Smooth muscle cell (in vitro differentiated cells): ENCODE results near the gene TOMM20L. TPM values are rescaled to one million over a fixed set of nuclear protein-coding genes. Genes with fewer than 3 reads are reported as not detected.
"Not testable (repeated sequence)": the region's sequence is repeated elsewhere in the genome, so short reads cannot be mapped to it uniquely, and the experiment has no call there.

Experiments used
- DNase-seq: peaks from one replicate; lab custom pipeline; 2025; ENCODE audit not compliant: unreplicated experiment; lab: John Stamatoyannopoulos, UW
- H2AFZ ChIP-seq: fragments of 200-600 bp; sonication (generic); 2 replicates; pipeline ENCODE4 v1.6.0; 2016; ENCODE audit warnings: antibody characterized with exemption, low read depth, mild to moderate bottlenecking
- H3F3A ChIP-seq: fragments of 200-600 bp; sonication (generic); 2 replicates; pipeline ENCODE4 v1.6.0; 2017; ENCODE audit warnings: antibody characterized with exemption, low read depth
- H3K27ac ChIP-seq: fragments of 200-600 bp; sonication (generic); 2 replicates; pipeline ENCODE4 v1.5.1; 2016; ENCODE audit warnings: low read depth, mild to moderate bottlenecking
- H3K27me3 ChIP-seq: fragments of 200-600 bp; sonication (generic); 2 replicates; pipeline ENCODE4 v1.6.1; 2016; ENCODE audit warnings: low read depth, mild to moderate bottlenecking
- H3K36me3 ChIP-seq: fragments of 200-600 bp; sonication (generic); 2 replicates; pipeline ENCODE4 v1.5.1; 2016; ENCODE audit warnings: low read depth
- H3K4me1 ChIP-seq: fragments of 200-600 bp; sonication (generic); 2 replicates; pipeline ENCODE4 v1.5.1; 2016; ENCODE audit warnings: low read depth
- H3K4me2 ChIP-seq: fragments of 200-600 bp; sonication (generic); 2 replicates; pipeline ENCODE4 v1.6.0; 2016; ENCODE audit warnings: mild to moderate bottlenecking
- H3K4me3 ChIP-seq: fragments of 200-600 bp; sonication (generic); 2 replicates; pipeline ENCODE4 v1.5.1; 2016; ENCODE audit warnings: mild to moderate bottlenecking
- H3K79me2 ChIP-seq: fragments of 200-600 bp; sonication (generic); 2 replicates; pipeline ENCODE4 v1.6.0; 2016; ENCODE audit warnings: low read depth, mild to moderate bottlenecking
- H3K9ac ChIP-seq: fragments of 200-600 bp; sonication (generic); 2 replicates; pipeline ENCODE4 v1.6.0; 2016; ENCODE audit warnings: low read depth
- H3K9me3 ChIP-seq: fragments of 200-600 bp; sonication (generic); replicated peaks from 2 replicates; pipeline ENCODE4 v1.5.1; 2016; ENCODE audit warnings: low read depth
- H4K20me1 ChIP-seq: fragments of 200-600 bp; sonication (generic); 2 replicates; pipeline ENCODE4 v1.6.0; 2016; ENCODE audit warnings: low read depth
- CTCF ChIP-seq: fragments of 200-600 bp; sonication (generic); IDR thresholded peaks from 2 replicates; pipeline ENCODE4 v1.5.1; 2017; ENCODE audit warnings: borderline replicate concordance, mild to moderate bottlenecking, antibody characterized with exemption; ENCODE audit not compliant: insufficient read depth, poor library complexity, severe bottlenecking
- WGBS: methylation state at CpG from one replicate; pipeline ENCODE4 v1.1.7; 2016; ENCODE audit warnings: low lambda C conversion rate; 5-methylcytosine and 5-hydroxymethylcytosine counted together
- polyA plus RNA-seq: library from polyadenylated mRNA; unstranded; fragments of >200 nt; fragmentation: Nextera tagmentation; extraction: Ambion mirVana; gene quantifications from 2 replicates; pipeline ENCODE4 v1.2.1, GENCODE V29; 2016
- total RNA-seq: library from RNA; depleted of rRNA; stranded (reverse); fragments of >200 nt; gene quantifications from 2 replicates; pipeline ENCODE4 v1.2.3, GENCODE V29; 2014

The TOMM20L gene
- total and polyA plus RNA-seq, 2 experiments from 2014 or later, result not detected

DNA sequence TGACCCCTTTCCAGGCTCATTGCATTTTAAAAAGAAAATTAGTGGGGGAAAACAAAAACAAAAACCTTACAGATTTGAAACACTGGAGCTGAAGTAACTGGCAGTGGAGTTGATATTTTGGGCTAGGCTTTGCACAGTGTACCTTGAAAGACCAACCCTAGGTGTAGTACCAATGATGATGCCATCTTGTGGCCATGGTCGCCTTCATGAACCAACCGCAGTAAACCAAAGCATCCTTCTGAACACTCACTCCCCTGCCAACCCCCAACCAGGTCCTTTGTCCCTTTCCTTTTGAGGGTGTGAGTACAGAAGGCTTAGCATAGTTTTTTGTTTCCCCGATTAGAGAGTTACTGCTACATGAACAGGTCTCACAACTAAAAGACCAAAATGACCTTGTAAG, 5.9 kb downstream of the TOMM20L start:
- Histone ChIP-seq H3K79me2 (no peaks in the 10 kb centered on the region), H3F3A (no peaks in the 10 kb centered on the region), H3K27ac (no peak overlapping the region), H3K4me2 (no peak overlapping the region), H3K36me3 (no peaks in the 10 kb centered on the region), H3K27me3 (no peaks in the 10 kb centered on the region), H3K4me1 (no peaks in the 10 kb centered on the region), H2AFZ (no peak overlapping the region), H4K20me1 (no peaks in the 10 kb centered on the region), H3K4me3 (no peak overlapping the region), H3K9ac (no peak overlapping the region), H3K9me3 (no peaks in the 10 kb centered on the region)
- DNase-seq, result no peak
- 87% methylated on average over 3 of the region's 3 CpGs for WGBS
- TF ChIP-seq CTCF, result no peak

DNA sequence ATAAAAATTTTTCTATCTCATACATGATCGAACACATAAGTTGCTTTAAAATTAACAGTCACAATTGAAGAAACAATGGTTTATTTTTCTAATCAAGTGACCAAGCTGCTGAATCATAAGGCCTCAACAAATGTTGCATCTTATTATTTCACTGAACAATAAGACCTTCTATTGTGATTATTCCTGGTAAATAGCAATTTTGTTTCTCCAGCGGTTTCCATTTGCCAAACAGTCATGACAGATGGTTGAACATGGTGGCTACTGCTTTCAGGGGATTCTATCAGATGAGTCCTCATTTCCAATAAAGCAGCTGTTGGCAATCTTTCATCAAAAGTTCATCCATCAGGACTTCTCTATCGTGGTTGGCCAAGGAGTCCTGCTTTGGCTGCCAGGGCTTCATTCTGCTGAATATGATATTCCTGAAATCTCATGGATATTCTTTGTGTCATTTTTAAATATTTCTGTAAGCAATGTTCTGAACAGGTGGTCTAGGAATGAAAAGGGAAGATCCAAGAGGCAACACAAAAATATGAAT, 13.0 kb downstream of the TOMM20L start:
- Histone ChIP-seq H3K4me3 (no peak overlapping the region), H3F3A (no peaks in the 10 kb centered on the region), H3K9ac (no peak overlapping the region), H3K9me3 (no peaks in the 10 kb centered on the region), H2AFZ (no peak overlapping the region), H3K4me1 (no peaks in the 10 kb centered on the region), H3K4me2 (no peak overlapping the region), H3K36me3 (peaks cover 6% of the 10 kb centered on the region), H3K79me2 (no peaks in the 10 kb centered on the region), H3K27me3 (no peaks in the 10 kb centered on the region), H4K20me1 (no peaks in the 10 kb centered on the region), H3K27ac (no peak overlapping the region)
- no peak for TF ChIP-seq CTCF
- WGBS, result 98% methylated on average over 3 of the region's 3 CpGs
- no peak for DNase-seq

DNA sequence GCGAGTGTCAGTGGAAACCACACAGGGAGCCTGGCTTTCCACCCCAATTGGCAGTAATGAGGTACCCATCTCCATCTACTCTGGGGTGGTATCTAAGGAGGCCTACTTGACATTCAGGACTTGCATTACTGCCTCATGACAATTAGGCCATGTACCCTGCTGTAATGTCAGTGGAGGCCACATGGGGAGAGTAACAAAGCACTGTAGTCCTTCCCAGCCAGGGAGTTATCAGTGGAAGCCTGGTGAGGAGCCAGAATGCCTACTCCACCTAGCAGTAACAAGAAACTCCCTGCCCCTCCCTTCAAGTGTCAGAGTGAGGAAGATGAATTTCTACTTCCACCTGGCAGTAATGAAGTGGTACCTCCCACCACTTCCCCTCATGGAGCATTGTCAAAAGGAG, 19.1 kb downstream of the TOMM20L start:
- H3K27me3 ChIP-seq, result no peaks in the 10 kb centered on the region
- H3F3A ChIP-seq, result no peaks in the 10 kb centered on the region
- no peak for DNase-seq
- H3K27ac ChIP-seq, result no peak overlapping the region
- peaks cover 38% of the 10 kb centered on the region for H3K79me2 ChIP-seq
- H3K4me3 ChIP-seq, result no peak overlapping the region
- H3K4me1 ChIP-seq, result no peaks in the 10 kb centered on the region
- no peak overlapping the region for H3K9ac ChIP-seq
- no peak overlapping the region for H2AFZ ChIP-seq
- no peak for TF ChIP-seq CTCF
- H3K4me2 ChIP-seq, result no peak overlapping the region
- H3K36me3 ChIP-seq, result peaks cover 7% of the 10 kb centered on the region
- WGBS, result 100% methylated on average over 1 of the region's 1 CpG
- H3K9me3 ChIP-seq, result no peaks in the 10 kb centered on the region
- H4K20me1 ChIP-seq, result peaks cover 4% of the 10 kb centered on the region

DNA sequence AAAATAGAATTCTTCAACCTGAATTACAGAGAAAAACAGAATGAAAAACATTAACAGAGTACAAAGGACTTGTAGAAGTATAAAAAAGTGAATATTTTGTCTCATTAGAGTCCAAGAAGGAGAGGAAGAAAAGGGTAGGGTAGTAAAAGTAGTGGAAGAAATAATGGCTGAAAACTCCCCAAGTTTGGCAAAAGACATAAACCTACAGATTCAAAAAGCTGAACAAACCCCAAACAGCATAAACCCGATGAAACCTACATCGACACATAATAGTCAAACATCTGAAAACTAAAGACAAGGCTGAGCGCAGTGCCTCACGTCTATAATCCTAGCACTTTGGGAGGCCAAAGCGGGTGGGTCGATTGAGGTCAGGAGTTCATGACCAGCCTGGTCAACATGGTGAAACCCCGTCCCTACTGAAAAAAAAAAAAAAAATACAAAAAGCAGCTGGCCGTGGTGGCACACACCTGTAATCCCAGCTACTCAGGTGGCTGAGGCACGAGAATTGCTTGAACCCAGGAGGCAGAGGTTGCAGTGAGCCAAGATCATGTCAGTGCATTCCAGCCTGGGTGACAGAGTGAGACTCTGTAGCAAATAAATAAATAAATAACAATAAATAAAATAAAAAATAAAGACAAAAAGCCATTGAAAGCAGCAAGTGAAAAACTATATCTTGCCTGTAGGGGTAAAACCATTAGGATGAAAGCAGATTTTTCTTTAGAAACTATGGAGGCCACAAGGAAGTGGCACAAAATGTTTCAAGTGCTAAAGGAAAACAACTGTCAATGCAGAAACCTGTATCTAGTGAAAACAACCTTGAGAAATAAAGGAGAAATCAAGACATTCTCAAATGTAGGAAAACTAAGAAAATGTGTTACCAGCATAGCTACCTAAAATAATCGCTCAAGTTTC, 20.2 kb downstream of the TOMM20L start:
- peaks cover 7% of the 10 kb centered on the region for H3K36me3 ChIP-seq
- DNase-seq, result no peak
- no peaks in the 10 kb centered on the region for H3K9me3 ChIP-seq
- no peak for TF ChIP-seq CTCF
- no peak overlapping the region for H3K4me3 ChIP-seq
- no peaks in the 10 kb centered on the region for H3K27me3 ChIP-seq
- no peak overlapping the region for H3K27ac ChIP-seq
- WGBS, result 97% methylated on average over 10 of the region's 10 CpGs
- peaks cover 43% of the 10 kb centered on the region for H3K79me2 ChIP-seq
- no peak overlapping the region for H2AFZ ChIP-seq
- no peaks in the 10 kb centered on the region for H3K4me1 ChIP-seq
- peaks cover 4% of the 10 kb centered on the region for H4K20me1 ChIP-seq
- H3K4me2 ChIP-seq, result no peak overlapping the region
- H3K9ac ChIP-seq, result no peak overlapping the region
- no peaks in the 10 kb centered on the region for H3F3A ChIP-seq

- not testable (repeated sequence) for H3K27ac ChIP-seq, H3K27me3 ChIP-seq, H4K20me1 ChIP-seq, H3F3A ChIP-seq, H3K36me3 ChIP-seq, DNase-seq, H3K4me1 ChIP-seq, H3K9ac ChIP-seq, H3K9me3 ChIP-seq, H2AFZ ChIP-seq, H3K4me2 ChIP-seq, H3K4me3 ChIP-seq
- H3K79me2 ChIP-seq, result peaks cover 43% of the 10 kb centered on the region
- WGBS, result 89% methylated on average over 1 of the region's 1 CpG
Observed at GRCh38 chr14:58416934-58417333, 21.2 kb downstream of the TOMM20L start.
